GM06990 (cell line): ENCODE data around the gene KLF7.

ENCODE experiments used
- DNase-seq: peaks from one replicate; pipeline ENCODE4 v3.0.0-alpha.2; 2011; ENCODE audit not compliant: insufficient read length; ENCODE audit errors: extremely low read depth
- H3K27me3 ChIP-seq: replicated peaks from 2 replicates; pipeline ENCODE4 v1.6.0; 2011; ENCODE audit warnings: low read length; ENCODE audit not compliant: control insufficient read depth, insufficient read depth
- H3K36me3 ChIP-seq: 2 replicates; pipeline ENCODE4 v1.5.1; 2011; ENCODE audit warnings: low read length; ENCODE audit not compliant: control insufficient read depth, insufficient read depth
- H3K4me3 ChIP-seq: replicated peaks from 2 replicates; pipeline ENCODE4 v1.5.1; 2011; ENCODE audit warnings: low read depth, mild to moderate bottlenecking, control low read depth, low read length
- CTCF ChIP-seq: IDR thresholded peaks from 2 replicates; pipeline ENCODE4 v1.5.1; 2011; ENCODE audit warnings: low read length, control low read depth, mild to moderate bottlenecking, inconsistent platforms; ENCODE audit not compliant: insufficient read depth, poor library complexity, severe bottlenecking

KLF7 gene

GRCh38 chr2:207157731-207158130 lies 8.0 kb downstream of the KLF7 start:
- no peak for DNase-seq
- Histone ChIP-seq H3K4me3 (no peak overlapping the region), H3K36me3 (no peaks in the 10 kb centered on the region), H3K27me3 (no peaks in the 10 kb centered on the region)
- no peak for TF ChIP-seq CTCF

- no peaks in the 10 kb centered on the region for H3K27me3 ChIP-seq
- H3K4me3 ChIP-seq: no peak overlapping the region
- no peak for DNase-seq
- no peaks in the 10 kb centered on the region for H3K36me3 ChIP-seq
- TF ChIP-seq CTCF: no peak
Measured at GRCh38 chr2:207157162-207157481, 8.6 kb downstream of the KLF7 start.

GRCh38 chr2:207156451-207157161 lies 9.1 kb downstream of the KLF7 start:
- Histone ChIP-seq H3K4me3 (no peak overlapping the region), H3K36me3 (no peaks in the 10 kb centered on the region), H3K27me3 (no peaks in the 10 kb centered on the region)
- DNase-seq: peak; percentile 30
- no peak for TF ChIP-seq CTCF

GRCh38 chr2:207155516-207156444 lies 10.0 kb downstream of the KLF7 start:
- Histone ChIP-seq H3K36me3 (no peaks in the 10 kb centered on the region), H3K4me3 (no peak overlapping the region)

GRCh38 chr2:207154556-207155510 lies 10.9 kb downstream of the KLF7 start:
- no peaks in the 10 kb centered on the region for H3K27me3 ChIP-seq
- no peak for DNase-seq
- no peaks in the 10 kb centered on the region for H3K36me3 ChIP-seq
- TF ChIP-seq CTCF: no peak
- no peak overlapping the region for H3K4me3 ChIP-seq

More at GRCh38 chr2:207155516-207156444, 10.0 kb downstream of the KLF7 start:
- H3K27me3 ChIP-seq: no peaks in the 10 kb centered on the region
- no peak for TF ChIP-seq CTCF
- DNase-seq: no peak
